ENCODE data around the gene KCND1.

DNA sequence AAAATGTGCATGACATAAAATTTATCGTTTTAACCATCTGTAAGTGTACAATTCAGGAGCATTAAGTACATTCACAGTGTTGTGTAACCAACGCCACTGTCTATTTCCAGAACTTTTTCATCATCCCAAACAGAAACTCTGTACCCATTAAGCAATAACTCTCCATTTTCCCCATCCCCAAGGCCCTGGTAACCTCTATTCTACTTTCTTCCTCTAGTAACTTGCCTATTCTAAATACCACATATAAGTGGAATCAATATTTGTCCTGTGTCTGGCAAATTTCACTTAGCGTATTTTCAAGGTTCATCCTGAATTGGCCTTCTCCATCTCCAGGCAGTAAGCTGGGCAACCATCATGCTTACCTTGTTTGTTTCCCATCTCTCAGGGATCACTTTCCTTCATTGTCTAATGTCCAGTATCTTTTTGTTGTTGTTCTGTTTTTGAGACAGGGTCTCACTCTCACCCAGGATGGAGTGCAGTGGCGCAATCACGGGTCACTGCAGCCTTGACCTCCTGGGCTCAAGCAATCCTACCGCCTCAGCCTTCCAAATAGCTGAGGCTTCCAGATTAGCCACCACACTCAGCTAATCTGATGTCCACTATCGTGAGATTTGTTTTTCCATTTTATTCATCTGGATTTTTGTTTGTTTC is 48.1 kb upstream of the KCND1 start:
- TF ChIP-seq CTCF (IDR thresholded peaks at IDR 0.05) (no peak), POLR2A (IDR thresholded peaks at IDR 0.05) (no peak)

Measured in gastroesophageal sphincter (tissue), 3 donors.